Left ventricle myocardium inferior (tissue), 1 donor: ENCODE measurements around the gene SULT4A1. TPM values are rescaled to one million over a fixed set of nuclear protein-coding genes. Genes with fewer than 3 reads are reported as not detected.
"Not testable (repeated sequence)": the region's sequence is repeated elsewhere in the genome, so short reads cannot be mapped to it uniquely, and the experiment has no call there.

Experiments
- DNase-seq: peaks from one replicate; pipeline ENCODE4 v3.0.0-alpha.2; 2020
- H3K27ac ChIP-seq: fragments of 200-600 bp; replicated peaks from 2 replicates; pipeline ENCODE4 v1.8.0; 2021
- H3K27me3 ChIP-seq: fragments of 200-600 bp; 2 replicates; pipeline ENCODE4 v1.8.0; 2021; ENCODE audit warnings: low read depth
- H3K36me3 ChIP-seq: fragments of 200-600 bp; 2 replicates; pipeline ENCODE4 v1.8.0; 2021
- H3K4me1 ChIP-seq: fragments of 200-600 bp; 2 replicates; pipeline ENCODE4 v1.8.0; 2021
- H3K4me3 ChIP-seq: fragments of 200-600 bp; 2 replicates; pipeline ENCODE4 v1.8.0; 2021; ENCODE audit warnings: mild to moderate bottlenecking, moderate library complexity
- H3K9me3 ChIP-seq: fragments of 200-600 bp; replicated peaks from 2 replicates; pipeline ENCODE4 v1.8.0; 2021
- intact Hi-C: fragments of 100-400 bp; cut with micrococcal nuclease; formaldehyde crosslinking; loops from one replicate; pipeline ENCODE4 v1.11.0; 2022
- total RNA-seq: library from RNA; stranded (reverse); fragmentation: NEBNext Ultra II Directional; extraction: Animal tissue kit (Norgen Biotek cat#: 25700); gene quantifications from one replicate; pipeline ENCODE4 v1.2.1, GENCODE V29; 2021
- TF ChIP-seq, protein P1 (sequence below): fragments of 200-600 bp; IDR thresholded peaks from 2 replicates; pipeline ENCODE4 v1.8.0; 2021; ENCODE audit warnings: antibody characterized with exemption, mild to moderate bottlenecking, borderline replicate concordance
- donor health status: DM: no; HTN: yes; CAD: no; lungs with severe emphysema.

The SULT4A1 gene
- total RNA-seq, 1 donor from 2014 or later = 0.08 TPM

DNA sequence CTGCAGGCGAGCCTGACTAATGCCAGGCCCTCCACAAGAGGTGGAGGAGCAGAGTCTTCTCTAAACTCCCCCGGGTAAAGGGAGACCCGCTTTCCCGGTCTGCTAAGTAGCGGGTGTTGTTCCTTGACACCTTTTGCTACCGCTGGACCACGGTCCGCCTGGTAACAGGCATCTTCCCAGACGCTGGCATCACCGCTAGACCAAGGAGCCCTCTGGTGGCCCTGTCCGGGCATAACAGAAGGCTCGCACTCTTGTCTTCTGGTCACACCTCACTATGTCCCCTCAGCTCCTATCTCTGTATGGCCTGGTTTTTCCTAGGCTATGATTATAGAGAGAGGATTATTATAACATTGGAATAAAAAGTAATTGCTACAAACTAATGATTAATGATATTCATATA, 42.1 kb upstream of the SULT4A1 start:
- intact Hi-C loops, H3K4me1 ChIP-seq, H3K36me3 ChIP-seq, H3K4me3 ChIP-seq, H3K9me3 ChIP-seq, H3K27ac ChIP-seq: not testable (repeated sequence)
- TF ChIP-seq, protein P1, sequence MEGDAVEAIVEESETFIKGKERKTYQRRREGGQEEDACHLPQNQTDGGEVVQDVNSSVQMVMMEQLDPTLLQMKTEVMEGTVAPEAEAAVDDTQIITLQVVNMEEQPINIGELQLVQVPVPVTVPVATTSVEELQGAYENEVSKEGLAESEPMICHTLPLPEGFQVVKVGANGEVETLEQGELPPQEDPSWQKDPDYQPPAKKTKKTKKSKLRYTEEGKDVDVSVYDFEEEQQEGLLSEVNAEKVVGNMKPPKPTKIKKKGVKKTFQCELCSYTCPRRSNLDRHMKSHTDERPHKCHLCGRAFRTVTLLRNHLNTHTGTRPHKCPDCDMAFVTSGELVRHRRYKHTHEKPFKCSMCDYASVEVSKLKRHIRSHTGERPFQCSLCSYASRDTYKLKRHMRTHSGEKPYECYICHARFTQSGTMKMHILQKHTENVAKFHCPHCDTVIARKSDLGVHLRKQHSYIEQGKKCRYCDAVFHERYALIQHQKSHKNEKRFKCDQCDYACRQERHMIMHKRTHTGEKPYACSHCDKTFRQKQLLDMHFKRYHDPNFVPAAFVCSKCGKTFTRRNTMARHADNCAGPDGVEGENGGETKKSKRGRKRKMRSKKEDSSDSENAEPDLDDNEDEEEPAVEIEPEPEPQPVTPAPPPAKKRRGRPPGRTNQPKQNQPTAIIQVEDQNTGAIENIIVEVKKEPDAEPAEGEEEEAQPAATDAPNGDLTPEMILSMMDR = peak; percentile 44
- DNase-seq = peak; percentile 45
- peaks cover 88% of the 10 kb centered on the region for H3K27me3 ChIP-seq

DNA sequence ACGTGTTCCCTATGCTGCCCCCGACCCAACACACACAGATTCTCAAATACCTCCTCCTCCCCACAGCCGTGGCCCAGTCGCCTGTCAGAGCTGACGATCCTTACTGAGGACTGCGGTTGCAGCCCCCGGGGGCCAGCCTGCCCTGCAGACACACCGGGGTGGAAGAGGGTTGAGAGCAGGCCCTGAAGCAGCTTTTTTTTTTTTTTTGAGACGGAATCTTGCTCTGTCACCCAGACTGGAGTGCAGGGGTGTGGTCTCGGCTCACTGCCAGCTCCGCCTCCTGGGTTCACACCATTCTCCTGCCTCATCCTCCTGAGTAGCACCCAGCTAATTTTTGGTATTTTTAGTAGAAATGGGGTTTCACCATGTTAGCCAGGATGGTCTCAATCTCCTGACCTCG, 40.7 kb upstream of the SULT4A1 start:
- intact Hi-C loops, H3K9me3 ChIP-seq, H3K4me1 ChIP-seq, H3K27ac ChIP-seq, DNase-seq, H3K4me3 ChIP-seq, H3K36me3 ChIP-seq: not testable (repeated sequence)
- H3K27me3 ChIP-seq = peaks cover 76% of the 10 kb centered on the region

DNA sequence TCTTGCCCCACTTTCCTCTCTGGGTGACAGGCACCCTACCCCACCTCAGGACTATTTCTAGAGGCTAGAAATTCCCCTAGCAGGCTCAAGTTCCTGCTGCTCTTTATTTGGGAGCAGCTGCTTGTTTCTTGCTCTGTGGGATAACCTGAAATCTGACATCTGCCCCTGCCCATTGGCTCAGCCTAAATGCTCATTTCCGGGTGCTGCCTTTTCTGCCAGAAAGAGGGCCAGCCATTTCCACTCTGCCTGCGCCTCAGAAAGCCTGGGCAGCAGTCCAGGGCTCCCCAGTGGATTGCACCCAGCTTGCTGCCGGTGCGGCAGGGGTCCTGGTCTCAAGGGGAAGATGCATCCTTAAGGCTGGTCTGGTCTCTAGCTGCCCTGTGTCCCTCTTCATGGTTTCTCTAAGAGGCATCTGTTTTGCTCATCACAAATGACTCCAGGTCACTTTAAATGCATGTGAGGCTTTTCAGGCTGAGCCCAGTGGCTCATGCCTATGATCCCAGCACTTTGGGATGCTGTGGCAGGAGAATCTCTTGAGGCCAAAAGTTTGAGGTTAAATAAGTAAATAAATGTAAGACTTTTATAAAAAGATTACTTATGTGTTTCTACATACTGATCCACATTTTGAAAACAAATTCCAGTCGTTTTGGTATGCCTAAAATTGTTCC, 39.8 kb upstream of the SULT4A1 start:
- DNase-seq = no peak
- intact Hi-C loops = no loop called here
- H3K36me3 ChIP-seq = no peaks in the 10 kb centered on the region
- H3K4me1 ChIP-seq = no peaks in the 10 kb centered on the region
- peaks cover 72% of the 10 kb centered on the region for H3K27me3 ChIP-seq
- H3K9me3 ChIP-seq = no peaks in the 10 kb centered on the region
- H3K27ac ChIP-seq = no peak overlapping the region
- TF ChIP-seq, protein P1 = no peak
- H3K4me3 ChIP-seq = no peak overlapping the region

DNA sequence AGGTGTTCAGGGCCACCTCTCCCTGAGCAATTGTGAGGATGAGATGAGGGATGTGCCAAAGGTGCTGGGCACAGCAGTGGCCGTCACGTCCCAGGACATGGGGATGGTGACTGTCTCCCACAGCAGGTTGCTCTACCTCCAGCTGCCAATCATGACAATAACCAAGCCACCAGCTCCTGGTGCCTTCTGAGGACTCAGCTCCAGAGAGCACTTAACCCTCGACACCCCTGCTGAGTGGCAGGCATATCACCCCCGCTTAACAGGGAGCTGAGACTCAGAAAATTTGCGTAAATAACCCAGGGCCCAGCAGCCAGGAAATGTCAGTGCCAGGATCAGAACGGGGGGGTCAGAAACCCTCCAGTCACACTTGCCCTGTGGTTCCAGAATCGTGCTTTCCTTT, 37.9 kb upstream of the SULT4A1 start:
- no peaks in the 10 kb centered on the region for H3K9me3 ChIP-seq
- H3K4me3 ChIP-seq = no peak overlapping the region
- no peak overlapping the region for H3K27ac ChIP-seq
- H3K27me3 ChIP-seq = peaks cover 67% of the 10 kb centered on the region
- TF ChIP-seq, protein P1 = no peak
- no peaks in the 10 kb centered on the region for H3K4me1 ChIP-seq
- DNase-seq = no peak
- intact Hi-C loops = no loop called here
- H3K36me3 ChIP-seq = no peaks in the 10 kb centered on the region

DNA sequence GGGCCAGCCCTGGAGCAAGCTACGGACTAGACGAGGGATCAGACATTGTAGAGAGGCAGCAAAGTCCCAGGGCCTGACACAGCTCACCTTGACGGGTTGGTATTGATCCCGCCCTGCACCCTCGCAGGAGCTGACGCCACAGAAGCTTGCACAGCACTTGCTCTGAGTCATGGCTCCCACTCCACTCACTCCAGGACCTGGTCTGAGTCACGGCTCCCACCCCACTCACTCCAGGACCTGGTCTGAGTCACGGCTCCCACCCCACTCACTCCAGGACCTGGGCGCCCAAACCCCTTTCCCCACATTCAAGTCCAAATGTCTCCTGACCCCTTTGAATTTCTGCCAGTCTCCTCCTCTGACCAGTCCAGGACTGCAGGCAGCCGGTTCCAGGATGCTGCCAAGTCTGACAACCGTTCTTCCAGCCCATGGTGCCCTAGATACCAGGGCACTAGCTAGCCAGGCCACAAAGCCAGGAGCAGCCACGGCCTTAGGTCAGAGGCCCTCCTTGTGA, 35.5 kb upstream of the SULT4A1 start:
- peaks cover 74% of the 10 kb centered on the region for H3K27me3 ChIP-seq
- DNase-seq = no peak

More for the DNA sequence above, 35.5 kb upstream of the SULT4A1 start:
- H3K36me3 ChIP-seq = no peaks in the 10 kb centered on the region
- no peaks in the 10 kb centered on the region for H3K9me3 ChIP-seq
- no peak overlapping the region for H3K4me3 ChIP-seq
- no peak overlapping the region for H3K27ac ChIP-seq
- intact Hi-C loops = no loop called here
- TF ChIP-seq, protein P1 = no peak
- H3K4me1 ChIP-seq = no peaks in the 10 kb centered on the region
